ENCODE data around the gene MTA2.
"Not testable (repeated sequence)": the region's sequence is repeated elsewhere in the genome, so short reads cannot be mapped to it uniquely, and the experiment has no call there.

MTA2 gene

GRCh38 chr11:62592146-62592815 is 9.4 kb downstream of the MTA2 start:
- DNase-seq (ENCODE audit: low read depth), result peak; percentile 17

GRCh38 chr11:62591448-62592145 is 10.1 kb downstream of the MTA2 start, which contains the start of gene TUT1:
TSS of gene TUT1 (minus strand) at chr11:62591523. CDS start at chr11:62591485, 38 bp downstream.
- peak; percentile 100 for DNase-seq (ENCODE audit: low read depth)

- DNase-seq (ENCODE audit: low read depth), result peak; percentile 48
Observed at GRCh38 chr11:62588966-62589637, 12.6 kb downstream of the MTA2 start.

- DNase-seq (ENCODE audit: low read depth), result not testable (repeated sequence)
Observed at GRCh38 chr11:62585356-62585755, 16.3 kb downstream of the MTA2 start.

- not testable (repeated sequence) for DNase-seq (ENCODE audit: low read depth)
Observed at GRCh38 chr11:62581735-62582134, 19.9 kb downstream of the MTA2 start.

- DNase-seq (ENCODE audit: low read depth), result no peak
Observed at GRCh38 chr11:62580959-62581715, 20.5 kb downstream of the MTA2 start.

- no peak for DNase-seq (ENCODE audit: low read depth)
Observed at GRCh38 chr11:62579252-62579651, 22.4 kb downstream of the MTA2 start.

- DNase-seq (ENCODE audit: low read depth), result no peak
Observed at GRCh38 chr11:62578541-62578940, 23.1 kb downstream of the MTA2 start.

GRCh38 chr11:62577046-62577714 is 24.5 kb downstream of the MTA2 start:
- DNase-seq (ENCODE audit: low read depth), result peak; percentile 63

- DNase-seq (ENCODE audit: low read depth), result no peak
Observed at GRCh38 chr11:62575837-62576236, 25.8 kb downstream of the MTA2 start.

GRCh38 chr11:62575156-62575555 is 26.5 kb downstream of the MTA2 start:
- DNase-seq (ENCODE audit: low read depth), result no peak

- no peak for DNase-seq (ENCODE audit: low read depth)
Observed at GRCh38 chr11:62574363-62575071, 27.1 kb downstream of the MTA2 start.

- peak; percentile 100 for DNase-seq (ENCODE audit: low read depth)
Observed at GRCh38 chr11:62573592-62574362, 27.9 kb downstream of the MTA2 start, which contains the start of gene EEF1G. TSS of gene EEF1G (minus strand) at chr11:62573891. CDS start at chr11:62573842, 49 bp downstream.

- no peak for DNase-seq (ENCODE audit: low read depth)
Observed at GRCh38 chr11:62573006-62573591, 28.6 kb downstream of the MTA2 start.

- no peak for DNase-seq (ENCODE audit: low read depth)
Observed at GRCh38 chr11:62572431-62572830, 29.2 kb downstream of the MTA2 start.

- not testable (repeated sequence) for DNase-seq (ENCODE audit: low read depth)
Observed at GRCh38 chr11:62571493-62571892, 30.2 kb downstream of the MTA2 start.

GRCh38 chr11:62570903-62571302 is 30.8 kb downstream of the MTA2 start:
- DNase-seq (ENCODE audit: low read depth), result not testable (repeated sequence)

GRCh38 chr11:62569611-62570010 is 32.1 kb downstream of the MTA2 start:
- DNase-seq (ENCODE audit: low read depth), result no peak

GRCh38 chr11:62567018-62567633 is 34.5 kb downstream of the MTA2 start:
- no peak for DNase-seq (ENCODE audit: low read depth)

All from iris pigment epithelial cell (primary cell).